ENCODE results near the gene TMED8. TPM values are rescaled to one million over a fixed set of nuclear protein-coding genes. Genes with fewer than 3 reads are reported as not detected.
"Not testable (repeated sequence)": the region's sequence is repeated elsewhere in the genome, so short reads cannot be mapped to it uniquely, and the experiment has no call there.

TMED8 gene
- total and polyA plus RNA-seq, 10 of the 15 experiments (the other 5 are each of a cell fraction or from before 2014, with no cell fraction given) = 7.3 to 39.1 (median 26.1) TPM

DNA sequence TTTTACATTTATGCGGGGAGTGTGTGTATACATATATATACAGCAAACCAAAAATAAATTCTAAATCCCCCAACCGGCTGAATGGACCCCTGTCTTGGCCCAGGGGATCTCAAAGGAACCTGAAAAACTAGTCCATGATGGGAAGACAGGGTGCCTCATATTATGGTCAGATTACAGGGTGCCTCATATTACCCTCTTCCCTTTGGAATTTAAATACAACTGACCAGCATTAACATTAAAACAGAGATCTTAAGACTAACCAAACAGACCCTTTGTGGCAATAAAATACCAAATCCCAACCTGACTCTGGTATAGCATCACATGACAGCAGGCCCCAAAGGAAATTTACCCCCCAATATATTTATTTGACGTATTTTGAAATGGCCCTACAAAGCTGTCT is 39.0 kb downstream of the TMED8 start:
- intact Hi-C loops (cut with micrococcal nuclease; ENCODE audit: unreplicated experiment) (no loop called here), in situ Hi-C loops (cut with MboI) (no loop called here)
- Histone ChIP-seq H3K4me1 (ENCODE audit: control insufficient read depth, insufficient read depth, low read length) (no peaks in the 10 kb centered on the region), H4K20me1 (ENCODE audit: control insufficient read depth, insufficient read depth) (no peaks in the 10 kb centered on the region), H3K79me2 (ENCODE audit: control insufficient read depth, insufficient read depth, low read length) (no peaks in the 10 kb centered on the region), H3K27me3 (replicated peaks in 1 of 2; ENCODE audit: control insufficient read depth in 2 of 2, insufficient read depth in 2 of 2, low read length in 1 of 2) (no peaks in the 10 kb centered on the region), H3K36me3 (ENCODE audit: control insufficient read depth in 2 of 2, insufficient read depth in 2 of 2, low read length in 1 of 2) (peaks cover 7 to 12% of the 10 kb centered on the region in 2 experiments), H3K27ac (ENCODE audit: control insufficient read depth, insufficient read depth) (no peak overlapping the region), H2AFZ (ENCODE audit: control insufficient read depth, low read depth, low read length) (no peak overlapping the region), H3K9ac (ENCODE audit: control insufficient read depth, insufficient read depth, low read length) (no peak overlapping the region), H3K4me2 (ENCODE audit: control insufficient read depth, insufficient read depth) (no peak overlapping the region), H3K4me3 (no peak overlapping the region), H3K9me3 (replicated peaks; ENCODE audit: control insufficient read depth, insufficient read depth, low read length) (no peaks in the 10 kb centered on the region)
- FAIRE-seq = no peak
- TF ChIP-seq ZNF274 (IDR thresholded peaks at IDR 0.05; ENCODE audit: insufficient read depth, insufficient read length) (no peak), YBX1 (IDR thresholded peaks at IDR 0.05) (no peak), POLR2A (IDR thresholded peaks at IDR 0.05; ENCODE audit: low read depth, low read length) (no peak), TCF12 (IDR thresholded peaks at IDR 0.05; ENCODE audit: low read depth, low read length) (no peak), REST (IDR thresholded peaks at IDR 0.05; ENCODE audit: low read depth, low read length) (no peak), CREM (IDR thresholded peaks at IDR 0.05; ENCODE audit: low read depth) (no peak)
- CTCF ChIA-PET = no interaction called here
- no peak for ATAC-seq
- no peak for DNase-seq (ENCODE audit: low read depth, low spot score)
- BruUV-seq (replicated peaks) = TSS peak; percentile 40
- WGBS (ENCODE audit: insufficient coverage, insufficient replicate concordance, low lambda C conversion rate, missing lambda C conversion rate) = 73% methylated on average over 3 of the region's 3 CpGs
- POLR2A ChIA-PET = interaction anchor here (1.2 kb wide), 1 partner anchor 35 kb away, joined by 3 read pairs; no protein-coding TSS in a partner anchor
- RAD21 ChIA-PET (ENCODE audit: unreplicated experiment) = interaction anchor here (1.2 kb wide), 1 partner anchor 39 kb away, joined by 4 read pairs; the partner anchor contains the start of genes SAMD15 and TMED8
- SMC1A ChIA-PET (ENCODE audit: uncharacterized antibody, unreplicated experiment) = no interaction called here

- H3K27me3 ChIP-seq (replicated peaks in 1 of 2; ENCODE audit: control insufficient read depth in 2 of 2, insufficient read depth in 2 of 2, low read length in 1 of 2); H3K9me3 ChIP-seq (replicated peaks; ENCODE audit: control insufficient read depth, insufficient read depth, low read length); BruUV-seq (replicated peaks); intact Hi-C loops (cut with micrococcal nuclease; ENCODE audit: unreplicated experiment); POLR2A ChIA-PET; H3K4me1 ChIP-seq (ENCODE audit: control insufficient read depth, insufficient read depth, low read length); RAD21 ChIA-PET (ENCODE audit: unreplicated experiment); H3K79me2 ChIP-seq (ENCODE audit: control insufficient read depth, insufficient read depth, low read length); FAIRE-seq; H3K4me2 ChIP-seq (ENCODE audit: control insufficient read depth, insufficient read depth); H3K4me3 ChIP-seq; CTCF ChIA-PET; H4K20me1 ChIP-seq (ENCODE audit: control insufficient read depth, insufficient read depth); in situ Hi-C loops (cut with MboI); SMC1A ChIA-PET (ENCODE audit: uncharacterized antibody, unreplicated experiment); DNase-seq (ENCODE audit: low read depth, low spot score); H2AFZ ChIP-seq (ENCODE audit: control insufficient read depth, low read depth, low read length); H3K27ac ChIP-seq (ENCODE audit: control insufficient read depth, insufficient read depth); ATAC-seq; H3K9ac ChIP-seq (ENCODE audit: control insufficient read depth, insufficient read depth, low read length): not testable (repeated sequence)
- H3K36me3 ChIP-seq (ENCODE audit: control insufficient read depth in 2 of 2, insufficient read depth in 2 of 2, low read length in 1 of 2) = peaks cover 7 to 12% of the 10 kb centered on the region in 2 experiments
- WGBS (ENCODE audit: insufficient coverage, insufficient replicate concordance, low lambda C conversion rate, missing lambda C conversion rate) = over 99% methylated on average over 9 of the region's 9 CpGs
Measured at GRCh38 chr14:77337255-77337654, 39.6 kb downstream of the TMED8 start.
